IPS-18c (cell line): ENCODE results near the gene KCNC3.

Experiments
- H3K4me3 ChIP-seq: 2 replicates; pipeline ENCODE4 v1.7.0; 2013; ENCODE audit warnings: low read depth, mild to moderate bottlenecking, low read length, moderate library complexity; ENCODE audit not compliant: insufficient read depth
- H3K9me3 ChIP-seq: one replicate; pipeline ENCODE4 v1.6.1; 2013; ENCODE audit warnings: mild to moderate bottlenecking, low read length, moderate library complexity; ENCODE audit not compliant: control insufficient read depth, insufficient read depth

The KCNC3 gene

DNA sequence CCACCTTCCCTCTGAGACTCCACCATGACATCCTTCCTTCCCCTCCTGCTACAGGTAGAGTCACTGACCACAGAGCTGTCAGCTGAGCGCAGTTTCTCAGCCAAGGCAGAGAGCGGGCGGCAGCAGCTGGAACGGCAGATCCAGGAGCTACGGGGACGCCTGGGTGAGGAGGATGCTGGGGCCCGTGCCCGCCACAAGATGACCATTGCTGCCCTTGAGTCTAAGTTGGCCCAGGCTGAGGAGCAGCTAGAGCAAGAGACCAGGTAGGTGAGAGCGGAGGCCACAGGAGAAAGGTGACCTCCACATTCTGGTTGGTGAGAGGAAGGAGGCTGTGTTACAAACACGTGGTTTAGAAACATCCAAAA, 27.6 kb downstream of the KCNC3 start:
- peaks cover 2% of the 10 kb centered on the region for H3K9me3 ChIP-seq
- no peak overlapping the region for H3K4me3 ChIP-seq

DNA sequence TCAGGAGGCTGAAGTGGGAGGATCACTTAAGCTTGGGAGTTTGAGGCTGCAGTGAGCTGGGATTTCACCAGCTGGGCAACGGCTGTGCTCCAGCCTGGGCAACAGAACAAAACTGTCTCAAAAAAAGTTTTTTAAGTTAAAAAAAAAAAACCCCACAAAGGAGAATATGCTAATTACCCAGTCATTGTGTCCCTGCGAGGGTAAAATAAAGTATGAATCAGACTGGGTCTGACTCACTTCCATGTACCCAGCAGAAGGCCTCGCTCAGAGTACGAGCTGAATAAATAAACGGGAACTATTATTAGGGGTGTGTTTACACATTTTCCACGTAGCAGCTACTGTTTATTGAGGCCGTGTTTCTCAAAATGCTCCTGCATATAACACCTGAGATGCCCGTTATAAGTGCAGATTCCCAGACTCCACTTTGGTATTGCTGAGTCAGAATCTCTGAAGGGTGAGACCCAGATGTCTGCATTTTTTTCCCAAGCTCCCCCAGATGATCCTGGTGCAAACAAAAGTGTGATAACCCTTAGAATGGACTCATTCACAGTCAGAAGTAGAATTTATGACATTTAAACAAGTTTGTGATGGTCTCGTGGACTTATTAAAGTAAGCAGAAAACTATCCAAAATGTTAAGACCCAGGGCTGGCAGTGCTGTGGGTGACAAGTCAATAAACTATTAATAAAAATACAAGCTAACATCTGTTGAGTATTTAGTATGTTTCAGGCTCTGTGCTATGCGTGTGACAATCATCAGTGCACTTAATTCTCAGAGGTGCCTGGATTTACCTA, 28.2 kb downstream of the KCNC3 start:
- H3K9me3 ChIP-seq, result peaks cover 2% of the 10 kb centered on the region
- H3K4me3 ChIP-seq, result no peak overlapping the region

DNA sequence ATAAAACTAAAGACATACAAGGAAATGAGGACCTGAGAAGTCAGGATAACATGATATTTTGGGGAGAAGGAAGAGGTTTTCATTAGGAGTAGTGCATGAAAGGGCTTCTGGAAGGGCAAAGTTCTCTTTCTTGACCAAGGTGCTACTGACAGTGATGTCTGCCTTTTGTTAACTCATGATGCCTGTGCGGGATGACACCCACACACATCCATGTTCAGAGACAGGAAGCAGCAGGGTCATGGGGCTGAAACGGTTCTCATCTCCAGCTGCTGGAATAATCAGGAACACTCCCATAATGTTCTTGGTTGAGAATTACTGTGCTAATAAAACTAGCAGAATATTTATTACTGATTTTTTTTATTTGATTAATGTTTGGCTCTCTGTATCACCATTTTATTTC, 29.1 kb downstream of the KCNC3 start:
- H3K9me3 ChIP-seq, result peaks cover 2% of the 10 kb centered on the region
- no peak overlapping the region for H3K4me3 ChIP-seq

DNA sequence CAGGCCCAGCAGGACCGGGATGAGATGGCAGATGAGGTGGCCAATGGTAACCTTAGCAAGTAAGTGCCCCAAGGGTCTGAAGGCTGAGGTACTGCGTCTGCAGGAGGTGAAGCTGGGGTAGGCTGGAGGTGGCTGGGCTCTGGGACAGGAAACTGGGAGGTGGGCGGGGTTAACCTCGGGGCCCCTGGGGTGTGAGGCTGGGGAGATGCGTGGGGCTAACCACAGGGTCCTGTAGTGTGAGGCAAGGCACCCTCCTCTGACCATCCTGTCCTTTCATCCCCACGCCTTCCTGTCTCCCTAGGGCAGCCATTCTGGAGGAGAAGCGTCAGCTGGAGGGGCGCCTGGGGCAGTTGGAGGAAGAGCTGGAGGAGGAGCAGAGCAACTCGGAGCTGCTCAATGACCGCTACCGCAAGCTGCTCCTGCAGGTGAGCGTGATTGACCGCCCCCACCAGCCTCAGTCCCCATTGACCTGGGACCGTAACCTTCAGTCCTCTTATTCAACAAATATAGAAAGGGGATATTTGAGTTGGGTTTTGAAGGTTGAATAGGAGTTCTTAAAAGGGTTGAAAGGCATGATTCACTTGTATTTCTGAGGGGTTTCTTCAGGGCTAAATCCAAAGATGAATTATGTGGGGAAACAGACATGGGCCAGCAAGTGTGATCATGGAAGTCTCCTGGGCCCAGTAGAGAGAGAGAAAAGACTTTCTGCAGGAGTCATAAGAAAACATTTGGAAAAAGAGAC, 35.7 kb downstream of the KCNC3 start:
- Histone ChIP-seq H3K4me3 (no peak overlapping the region), H3K9me3 (no peaks in the 10 kb centered on the region)

DNA sequence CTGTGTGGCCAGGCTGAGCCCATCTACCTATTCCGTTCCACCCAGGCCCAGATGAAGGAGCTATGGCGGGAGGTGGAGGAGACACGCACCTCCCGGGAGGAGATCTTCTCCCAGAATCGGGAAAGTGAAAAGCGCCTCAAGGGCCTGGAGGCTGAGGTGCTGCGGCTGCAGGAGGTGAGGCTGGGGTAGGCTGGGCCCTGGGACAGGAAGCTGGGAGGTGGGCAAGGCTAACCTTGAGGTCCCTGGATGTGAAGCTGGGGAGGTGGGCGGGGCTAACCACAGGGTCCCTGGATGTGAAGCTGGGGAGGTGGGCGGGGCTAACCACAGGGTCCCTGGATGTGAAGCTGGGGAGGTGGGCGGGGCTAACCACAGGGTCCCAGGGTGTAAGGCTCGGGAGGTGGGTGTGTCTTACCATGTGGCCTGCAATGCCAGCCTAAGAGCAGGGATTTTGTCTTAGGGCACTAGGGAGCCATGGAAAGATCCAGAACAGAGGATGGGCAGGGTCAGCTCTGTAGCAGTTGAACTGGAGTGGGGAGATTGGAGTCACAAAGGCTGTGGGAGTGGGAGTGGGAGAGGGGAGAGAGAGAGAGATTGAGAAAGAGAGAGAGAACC, 36.9 kb downstream of the KCNC3 start:
- no peaks in the 10 kb centered on the region for H3K9me3 ChIP-seq
- H3K4me3 ChIP-seq, result no peak overlapping the region

DNA sequence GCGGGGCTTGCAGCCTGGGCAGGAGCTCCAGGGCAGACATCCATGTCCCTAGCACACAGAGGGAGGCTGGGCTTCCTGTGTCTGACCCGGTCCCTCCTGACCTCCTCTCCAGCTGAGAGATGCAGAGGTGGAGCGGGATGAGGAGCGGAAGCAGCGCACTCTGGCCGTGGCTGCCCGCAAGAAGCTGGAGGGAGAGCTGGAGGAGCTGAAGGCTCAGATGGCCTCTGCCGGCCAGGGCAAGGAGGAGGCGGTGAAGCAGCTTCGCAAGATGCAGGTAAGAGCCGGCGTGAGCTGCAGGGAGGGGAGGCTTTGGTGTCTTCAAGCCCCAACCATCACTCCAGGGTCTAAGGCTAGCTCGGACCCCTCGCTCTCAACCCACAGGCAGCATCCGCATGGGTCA, 38.4 kb downstream of the KCNC3 start:
- H3K9me3 ChIP-seq, result peaks cover 3% of the 10 kb centered on the region
- no peak overlapping the region for H3K4me3 ChIP-seq

DNA sequence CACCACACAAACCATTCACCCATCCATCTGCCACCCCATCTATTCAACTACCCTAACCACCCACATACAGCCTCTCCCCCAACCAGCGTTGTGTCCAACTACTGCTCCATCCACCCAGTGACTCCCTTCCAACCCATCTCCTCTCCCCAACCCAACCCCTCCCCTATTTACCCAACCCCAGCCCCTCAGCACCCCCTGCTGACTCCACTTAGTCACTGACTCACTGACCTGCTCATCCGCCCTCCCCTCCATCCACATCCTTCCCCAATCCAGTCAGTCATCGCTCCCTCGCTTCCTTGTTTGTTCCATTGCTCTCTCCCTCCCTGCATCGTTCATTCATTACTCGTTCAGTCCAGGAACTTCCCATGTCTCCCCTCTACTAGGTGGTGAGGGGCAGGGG, 39.2 kb downstream of the KCNC3 start:
- Histone ChIP-seq H3K4me3 (no peak overlapping the region), H3K9me3 (peaks cover 3% of the 10 kb centered on the region)

DNA sequence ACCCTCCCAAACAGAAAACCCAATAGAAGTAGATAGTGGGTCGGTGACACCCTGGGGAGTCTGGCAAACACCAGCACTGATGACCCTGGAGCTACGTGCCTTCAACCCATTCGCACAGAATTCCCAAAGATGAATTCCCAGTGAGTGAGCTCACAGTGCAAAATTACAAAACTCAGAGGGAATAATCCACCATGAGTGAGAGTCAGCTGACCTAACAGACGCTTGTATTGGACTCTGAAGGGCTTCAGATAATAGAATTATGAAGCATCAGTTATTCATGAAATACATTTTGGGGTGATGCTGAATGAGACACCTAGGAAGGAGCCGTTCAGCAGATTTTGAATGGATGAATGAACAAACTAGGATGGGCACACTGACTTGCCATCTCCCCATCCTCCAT, 40.2 kb downstream of the KCNC3 start:
- Histone ChIP-seq H3K9me3 (peaks cover 3% of the 10 kb centered on the region), H3K4me3 (no peak overlapping the region)

DNA sequence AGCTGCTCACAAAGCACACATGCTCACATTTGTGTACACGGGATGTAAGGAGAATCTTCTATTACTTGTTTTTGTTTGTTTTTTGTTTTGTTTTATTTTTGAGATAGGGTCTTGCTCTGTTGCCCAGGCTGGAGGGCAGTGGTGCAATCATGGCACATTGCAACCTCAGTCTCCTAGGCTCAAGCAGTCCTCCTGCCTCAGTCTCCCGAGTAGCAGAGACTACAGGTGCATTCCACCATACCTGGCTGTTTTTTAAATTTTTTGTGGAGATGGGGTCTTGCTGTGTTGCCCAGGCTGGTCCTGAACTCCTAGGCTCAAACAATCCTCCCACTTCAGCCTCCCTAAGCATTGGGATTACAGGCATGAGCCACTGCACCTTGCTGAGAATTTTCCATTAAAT, 41.8 kb downstream of the KCNC3 start:
- Histone ChIP-seq H3K9me3 (peaks cover 5% of the 10 kb centered on the region), H3K4me3 (no peak overlapping the region)

DNA sequence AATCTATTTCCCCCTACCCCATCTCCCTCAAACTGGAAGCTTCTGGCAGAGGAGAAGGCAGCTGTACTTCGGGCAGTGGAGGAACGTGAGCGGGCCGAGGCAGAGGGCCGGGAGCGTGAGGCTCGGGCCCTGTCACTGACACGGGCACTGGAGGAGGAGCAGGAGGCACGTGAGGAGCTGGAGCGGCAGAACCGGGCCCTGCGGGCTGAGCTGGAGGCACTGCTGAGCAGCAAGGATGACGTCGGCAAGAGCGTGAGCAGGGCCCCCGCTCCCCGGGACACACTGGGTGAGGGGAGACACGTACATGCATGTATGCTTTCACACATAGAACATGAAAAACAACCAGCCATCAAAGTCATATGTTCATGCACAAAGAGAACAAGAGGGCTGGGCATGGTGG, 42.7 kb downstream of the KCNC3 start:
- Histone ChIP-seq H3K9me3 (peaks cover 5% of the 10 kb centered on the region), H3K4me3 (no peak overlapping the region)

DNA sequence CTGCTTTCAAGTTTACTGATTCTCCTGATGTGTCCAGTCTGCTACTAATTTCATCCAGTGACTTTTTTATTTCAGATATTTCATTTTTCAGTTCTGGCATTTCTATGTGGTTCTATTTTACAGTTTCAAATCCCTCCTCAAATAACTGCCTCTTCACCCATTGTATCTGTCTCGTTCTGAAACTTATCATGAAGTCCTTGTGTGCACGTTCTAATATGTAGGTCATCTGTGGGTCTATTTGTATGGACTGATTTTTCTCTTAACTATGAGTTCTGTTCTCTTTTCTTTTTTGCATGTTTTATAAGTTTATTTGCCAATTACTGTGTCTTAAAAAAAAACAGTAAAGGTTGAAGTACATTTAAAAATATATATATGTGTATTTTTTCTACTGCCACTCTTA, 43.3 kb downstream of the KCNC3 start:
- no peak overlapping the region for H3K4me3 ChIP-seq
- peaks cover 5% of the 10 kb centered on the region for H3K9me3 ChIP-seq

DNA sequence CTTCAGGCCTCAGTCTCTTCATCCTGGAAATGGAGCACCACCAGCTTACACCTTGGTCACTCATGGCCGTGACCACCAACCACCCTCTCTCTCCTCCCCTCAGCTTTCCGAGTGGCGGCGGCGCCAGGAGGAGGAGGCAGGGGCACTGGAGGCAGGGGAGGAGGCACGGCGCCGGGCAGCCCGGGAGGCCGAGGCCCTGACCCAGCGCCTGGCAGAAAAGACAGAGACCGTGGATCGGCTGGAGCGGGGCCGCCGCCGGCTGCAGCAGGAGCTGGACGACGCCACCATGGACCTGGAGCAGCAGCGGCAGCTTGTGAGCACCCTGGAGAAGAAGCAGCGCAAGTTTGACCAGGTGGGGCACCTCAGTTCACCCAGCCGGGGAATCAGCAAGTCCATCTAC, 47.7 kb downstream of the KCNC3 start:
- H3K4me3 ChIP-seq, result no peak overlapping the region; the same call in 1 of the 2 replicates
- peaks cover 5% of the 10 kb centered on the region for H3K9me3 ChIP-seq

DNA sequence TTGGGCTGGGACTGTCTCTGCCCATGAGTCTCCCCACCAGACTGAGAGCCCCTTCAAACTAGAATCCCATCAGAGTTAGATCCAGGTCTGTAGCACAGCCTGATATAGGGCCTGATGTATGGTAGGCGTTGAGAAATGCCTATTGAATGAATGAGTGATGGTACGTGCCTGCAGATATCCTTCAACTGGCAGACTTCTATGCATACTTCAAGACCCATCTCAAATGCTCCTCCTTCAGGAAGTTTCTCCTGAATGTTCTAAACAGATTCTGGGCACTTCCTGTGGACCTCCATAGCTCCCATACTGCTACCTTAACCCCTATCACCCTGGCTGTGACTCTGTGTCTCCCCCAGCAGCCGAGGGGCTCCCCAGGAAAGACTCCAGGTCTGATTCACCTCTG, 48.2 kb downstream of the KCNC3 start:
- Histone ChIP-seq H3K4me3 (no peak overlapping the region), H3K9me3 (peaks cover 2% of the 10 kb centered on the region)

DNA sequence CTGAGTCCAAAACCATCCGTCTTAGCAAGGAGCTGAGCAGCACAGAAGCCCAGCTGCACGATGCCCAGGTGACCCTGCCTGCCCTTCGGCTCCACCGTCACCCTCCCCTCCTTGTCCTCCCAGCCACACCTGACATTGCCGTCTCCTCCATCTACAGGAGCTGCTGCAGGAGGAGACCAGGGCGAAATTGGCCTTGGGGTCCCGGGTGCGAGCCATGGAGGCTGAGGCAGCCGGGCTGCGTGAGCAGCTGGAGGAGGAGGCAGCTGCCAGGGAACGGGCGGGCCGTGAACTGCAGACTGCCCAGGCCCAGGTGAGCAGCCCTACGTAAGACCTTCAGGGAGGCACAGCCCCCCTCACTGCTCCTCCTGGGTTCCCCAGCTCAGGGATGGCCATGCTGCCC, 49.1 kb downstream of the KCNC3 start:
- no peak overlapping the region for H3K4me3 ChIP-seq
- peaks cover 2% of the 10 kb centered on the region for H3K9me3 ChIP-seq

DNA sequence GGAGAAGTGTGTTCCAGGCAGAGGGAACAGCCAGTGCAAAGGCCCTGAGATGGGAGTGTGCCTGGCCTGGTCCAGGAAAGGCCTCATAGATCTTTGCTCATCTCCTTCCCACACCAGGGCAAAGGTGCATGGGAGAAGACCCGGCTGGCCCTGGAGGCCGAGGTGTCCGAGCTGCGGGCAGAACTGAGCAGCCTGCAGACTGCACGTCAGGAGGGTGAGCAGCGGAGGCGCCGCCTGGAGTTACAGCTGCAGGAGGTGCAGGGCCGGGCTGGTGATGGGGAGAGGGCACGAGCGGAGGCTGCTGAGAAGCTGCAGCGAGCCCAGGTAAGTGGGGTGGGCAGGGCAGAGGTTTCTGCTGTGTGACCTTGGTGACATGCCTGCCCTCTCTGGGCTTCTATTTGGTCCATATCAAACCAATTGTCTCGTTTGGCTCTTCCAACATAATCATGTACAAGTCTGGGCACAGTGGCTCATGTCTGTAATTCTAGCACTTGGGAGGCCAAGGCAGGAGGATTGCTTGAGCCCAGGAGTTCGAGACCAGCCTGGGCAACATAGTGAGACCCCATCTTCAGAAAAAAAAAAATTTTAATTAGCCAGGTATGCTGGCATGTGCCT, 51.1 kb downstream of the KCNC3 start:
- no peak overlapping the region for H3K4me3 ChIP-seq
- peaks cover under 1% of the 10 kb centered on the region for H3K9me3 ChIP-seq

DNA sequence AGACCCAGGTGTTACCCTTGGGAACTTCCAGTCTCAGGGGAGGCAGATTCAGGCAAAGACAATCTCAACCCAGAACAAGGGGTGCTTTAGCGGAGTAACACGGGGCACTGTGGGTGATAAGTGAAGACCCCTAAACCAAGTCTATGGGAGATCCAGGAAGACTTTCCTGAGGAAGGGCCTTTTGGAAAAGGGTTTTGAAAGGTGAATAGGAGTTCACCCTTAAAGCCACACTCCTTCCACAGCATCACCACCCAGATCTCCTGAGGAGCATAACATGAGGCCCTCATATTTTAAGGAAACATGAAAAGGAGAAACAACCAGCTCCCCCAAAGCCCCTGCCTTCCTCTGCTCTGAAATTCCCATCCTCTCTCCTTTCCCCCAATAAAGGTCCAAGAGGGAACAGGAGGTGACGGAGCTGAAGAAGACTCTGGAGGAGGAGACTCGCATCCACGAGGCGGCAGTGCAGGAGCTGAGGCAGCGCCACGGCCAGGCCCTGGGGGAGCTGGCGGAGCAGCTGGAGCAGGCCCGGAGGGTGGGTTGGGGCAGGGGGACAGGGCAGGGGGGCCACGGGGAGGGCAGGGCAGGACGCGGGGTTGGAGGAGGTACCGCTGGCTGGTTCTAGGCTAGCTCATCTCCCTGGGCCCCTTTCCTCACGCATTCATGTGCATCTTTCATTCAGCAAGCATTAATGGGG, 52.7 kb downstream of the KCNC3 start:
- H3K4me3 ChIP-seq, result no peak overlapping the region
- no peaks in the 10 kb centered on the region for H3K9me3 ChIP-seq

DNA sequence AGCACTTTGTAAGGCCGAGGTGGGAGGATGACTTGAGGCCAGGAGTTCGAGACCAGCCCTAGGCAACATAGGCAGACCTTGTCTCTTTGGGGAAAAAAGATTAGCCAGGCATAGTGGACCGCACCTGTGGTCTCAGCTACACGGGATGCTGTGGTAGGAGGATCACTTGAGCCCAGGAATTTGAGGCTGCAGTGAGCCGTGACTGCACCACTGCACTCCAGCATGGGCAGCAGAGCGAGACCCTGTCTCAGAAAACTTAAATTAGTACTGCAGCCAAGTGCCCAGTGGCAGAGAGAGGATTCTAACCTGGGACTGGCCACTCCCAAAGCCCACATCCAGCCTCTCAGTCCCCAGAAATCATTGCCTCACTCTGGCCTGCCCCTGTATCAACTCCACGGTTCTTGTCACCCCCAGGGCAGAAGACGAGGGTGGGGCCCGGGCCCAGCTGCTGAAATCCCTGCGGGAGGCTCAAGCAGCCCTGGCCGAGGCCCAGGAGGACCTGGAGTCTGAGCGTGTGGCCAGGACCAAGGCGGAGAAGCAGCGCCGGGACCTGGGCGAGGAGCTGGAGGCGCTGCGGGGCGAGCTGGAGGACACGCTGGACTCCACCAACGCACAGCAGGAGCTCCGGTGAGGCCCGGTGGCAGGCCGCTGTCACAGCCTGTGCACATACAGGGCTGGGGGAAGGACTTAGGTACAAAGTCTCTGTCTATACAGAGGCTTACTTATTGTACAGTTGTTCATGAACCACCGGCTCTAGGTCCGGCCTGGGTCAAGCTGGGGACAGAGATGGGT, 53.4 kb downstream of the KCNC3 start:
- H3K9me3 ChIP-seq, result no peaks in the 10 kb centered on the region
- no peak overlapping the region for H3K4me3 ChIP-seq
